ENCODE measurements around the gene CCDC175.

- no peak for TF ChIP-seq NFE2L2 (conservative IDR thresholded peaks at IDR 0.05; ENCODE audit: low read length)
- TF ChIP-seq CTCF (IDR thresholded peaks at IDR 0.05) = no peak
- no peak for TF ChIP-seq MAX (IDR thresholded peaks at IDR 0.05)
- no peak for TF ChIP-seq MAFK (IDR thresholded peaks at IDR 0.05; ENCODE audit: partially characterized antibody)
- no peak for TF ChIP-seq JUNB (IDR thresholded peaks at IDR 0.05)
- TF ChIP-seq SMC3 (IDR thresholded peaks at IDR 0.05) = no peak
- TF ChIP-seq POLR2A (IDR thresholded peaks at IDR 0.05; ENCODE audit: low read length) = no peak
- TF ChIP-seq BHLHE40 (IDR thresholded peaks at IDR 0.05; ENCODE audit: low read depth, low read length) = no peak
- no peak for TF ChIP-seq CEBPB (IDR thresholded peaks at IDR 0.05)
These were observed 68.9 kb downstream of the CCDC175 start for GRCh38 chr14:59507752-59508103.
